HG03135 (cell line): ENCODE data around the gene RAB3C.

Source experiments
- ATAC-seq: cut with Tn5 transposase; IDR thresholded peaks from one replicate; pipeline ENCODE4 v1.9.1; 2021; ENCODE audit warnings: mild to moderate bottlenecking, moderate library complexity; ENCODE audit not compliant: unreplicated experiment

The RAB3C gene

GRCh38 chr5:58813855-58814254, 231.0 kb downstream of the RAB3C start:
- no peak for ATAC-seq

GRCh38 chr5:58816181-58816731, 233.4 kb downstream of the RAB3C start:
- no peak for ATAC-seq

- no peak for ATAC-seq
Measured at GRCh38 chr5:58818465-58818864, 235.6 kb downstream of the RAB3C start.

- ATAC-seq = no peak
Measured at GRCh38 chr5:58825441-58825840, 242.6 kb downstream of the RAB3C start.

- no peak for ATAC-seq
Measured at GRCh38 chr5:58825899-58826298, 243.0 kb downstream of the RAB3C start.

- ATAC-seq = no peak
Measured at GRCh38 chr5:58827463-58827862, 244.6 kb downstream of the RAB3C start.

GRCh38 chr5:58828258-58828657, 245.4 kb downstream of the RAB3C start:
- ATAC-seq = no peak

GRCh38 chr5:58834242-58835225, 251.7 kb downstream of the RAB3C start:
- no peak for ATAC-seq

GRCh38 chr5:58836351-58836750, 253.5 kb downstream of the RAB3C start:
- no peak for ATAC-seq

GRCh38 chr5:58838729-58839128, 255.9 kb downstream of the RAB3C start:
- ATAC-seq = no peak

GRCh38 chr5:58842852-58843251, 260.0 kb downstream of the RAB3C start:
- ATAC-seq = no peak

- no peak for ATAC-seq
Measured at GRCh38 chr5:58844395-58844794, 261.5 kb downstream of the RAB3C start.

GRCh38 chr5:58847041-58847440, 264.2 kb downstream of the RAB3C start:
- no peak for ATAC-seq

GRCh38 chr5:58849223-58849622, 266.3 kb downstream of the RAB3C start:
- no peak for ATAC-seq

- peak; percentile 64 for ATAC-seq
Measured at GRCh38 chr5:58849921-58850667, 267.2 kb downstream of the RAB3C start.

- no peak for ATAC-seq
Measured at GRCh38 chr5:58851153-58851552, 268.3 kb downstream of the RAB3C start.

GRCh38 chr5:58851571-58851970, 268.7 kb downstream of the RAB3C start:
- no peak for ATAC-seq

GRCh38 chr5:58852566-58852965, 269.7 kb downstream of the RAB3C start:
- no peak for ATAC-seq

GRCh38 chr5:58854441-58854840, 271.6 kb downstream of the RAB3C start:
- no peak for ATAC-seq

- ATAC-seq = no peak
Measured at GRCh38 chr5:58855851-58856739, 273.2 kb downstream of the RAB3C start.

- no peak for ATAC-seq
Measured at GRCh38 chr5:58857609-58858008, 274.7 kb downstream of the RAB3C start.
